Measurements from ENCODE around the gene COTL1.
"Not testable (repeated sequence)": the region's sequence is repeated elsewhere in the genome, so short reads cannot be mapped to it uniquely, and the experiment has no call there.

Gene COTL1

DNA sequence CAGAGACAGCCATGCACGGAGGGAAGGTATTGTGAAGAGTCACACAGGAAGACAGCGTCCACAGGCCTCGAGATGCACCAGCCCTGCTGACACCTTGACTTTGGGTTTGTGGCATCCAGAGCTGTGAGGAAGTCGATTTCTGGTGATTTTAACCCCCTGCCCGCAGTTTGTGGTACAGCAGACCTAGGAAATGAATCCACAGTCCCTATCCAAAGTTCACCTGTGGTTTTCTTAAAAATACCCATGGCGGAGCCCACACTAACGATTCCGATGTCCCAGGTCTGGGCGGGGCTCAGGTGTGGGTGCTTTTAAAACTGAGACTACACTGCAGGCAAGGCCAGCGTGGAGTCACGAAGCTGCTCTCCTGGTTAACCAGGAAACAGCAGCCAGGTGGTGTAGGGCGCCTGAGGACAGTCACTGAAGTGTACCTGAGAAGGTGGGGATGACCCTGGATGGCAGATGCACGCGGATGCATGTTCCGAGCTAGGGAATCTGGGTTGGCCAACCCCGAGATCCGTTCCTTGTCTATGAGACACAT lies 99.0 kb downstream of the COTL1 start:
- TF ChIP-seq, protein P1, sequence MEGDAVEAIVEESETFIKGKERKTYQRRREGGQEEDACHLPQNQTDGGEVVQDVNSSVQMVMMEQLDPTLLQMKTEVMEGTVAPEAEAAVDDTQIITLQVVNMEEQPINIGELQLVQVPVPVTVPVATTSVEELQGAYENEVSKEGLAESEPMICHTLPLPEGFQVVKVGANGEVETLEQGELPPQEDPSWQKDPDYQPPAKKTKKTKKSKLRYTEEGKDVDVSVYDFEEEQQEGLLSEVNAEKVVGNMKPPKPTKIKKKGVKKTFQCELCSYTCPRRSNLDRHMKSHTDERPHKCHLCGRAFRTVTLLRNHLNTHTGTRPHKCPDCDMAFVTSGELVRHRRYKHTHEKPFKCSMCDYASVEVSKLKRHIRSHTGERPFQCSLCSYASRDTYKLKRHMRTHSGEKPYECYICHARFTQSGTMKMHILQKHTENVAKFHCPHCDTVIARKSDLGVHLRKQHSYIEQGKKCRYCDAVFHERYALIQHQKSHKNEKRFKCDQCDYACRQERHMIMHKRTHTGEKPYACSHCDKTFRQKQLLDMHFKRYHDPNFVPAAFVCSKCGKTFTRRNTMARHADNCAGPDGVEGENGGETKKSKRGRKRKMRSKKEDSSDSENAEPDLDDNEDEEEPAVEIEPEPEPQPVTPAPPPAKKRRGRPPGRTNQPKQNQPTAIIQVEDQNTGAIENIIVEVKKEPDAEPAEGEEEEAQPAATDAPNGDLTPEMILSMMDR (IDR thresholded peaks at IDR 0.05; ENCODE audit: low read depth, low read length), result no peak
- H3K4me3 ChIP-seq (ENCODE audit: low read depth, low read length), result no peak overlapping the region

DNA sequence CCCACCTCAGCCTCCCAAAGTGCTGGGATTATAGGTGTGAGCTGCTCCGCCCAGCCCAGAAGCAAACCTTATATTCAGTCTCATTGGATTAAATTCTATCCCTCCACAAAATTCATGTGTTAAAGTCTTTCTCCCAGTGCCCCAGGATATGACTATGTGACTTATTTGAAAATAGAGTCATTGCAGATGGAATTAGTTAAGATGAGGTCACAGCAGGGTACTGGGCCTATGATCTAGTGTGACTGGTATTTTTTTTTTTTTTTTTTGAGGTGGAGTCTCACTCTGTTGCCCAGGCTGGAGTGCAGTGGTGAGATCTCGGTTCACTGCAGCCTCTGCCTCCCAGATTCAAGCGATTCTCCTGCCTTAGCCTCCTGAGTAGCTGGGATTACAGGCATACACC lies 99.7 kb downstream of the COTL1 start:
- H3K4me3 ChIP-seq (ENCODE audit: low read depth, low read length), result not testable (repeated sequence)

DNA sequence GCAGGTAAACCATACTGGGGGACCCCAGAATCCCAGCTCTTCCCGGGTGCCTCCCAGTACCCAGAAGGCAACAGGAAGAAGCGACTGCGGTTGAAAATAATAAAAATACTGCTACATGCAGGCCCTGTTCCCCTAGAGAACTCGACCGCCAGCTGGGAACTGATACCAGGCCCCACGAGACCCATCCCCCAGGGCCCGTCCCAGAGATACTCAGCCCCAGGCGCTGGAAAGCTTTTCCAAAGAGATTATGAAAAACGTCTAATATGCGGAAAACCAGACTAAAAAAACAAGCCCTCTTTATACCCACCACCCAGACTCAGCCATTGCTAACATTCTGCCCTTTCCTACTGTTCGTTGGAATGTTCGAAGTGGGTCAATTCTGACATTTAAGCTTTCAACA lies 100.5 kb downstream of the COTL1 start:
- TF ChIP-seq, protein P1 (IDR thresholded peaks at IDR 0.05; ENCODE audit: low read depth, low read length), result no peak
- H3K4me3 ChIP-seq (ENCODE audit: low read depth, low read length), result no peak overlapping the region

All from WI38 (cell line).